ENCODE data around the gene EML4. TPM values are rescaled to one million over a fixed set of nuclear protein-coding genes. Genes with fewer than 3 reads are reported as not detected.

EML4 gene
- total and polyA plus RNA-seq, 10 of the 15 experiments (the other 5 are each of a cell fraction or from before 2014, with no cell fraction given) = 23.1 to 91.3 (median 77.4) TPM

GRCh38 chr2:42132966-42133641 lies 36.0 kb upstream of the EML4 start (continued):
- TF ChIP-seq PKNOX1 (IDR thresholded peaks at IDR 0.05) = 0 out of 2 replicates have a peak, but pooled peaks have one; percentile 13
- TF ChIP-seq SPI1 (IDR thresholded peaks at IDR 0.05; ENCODE audit: borderline replicate concordance, insufficient read depth, low read depth, low read length) = peak; percentile 26; the same call in 1 of the 2 replicates
- TF ChIP-seq NFYA (IDR thresholded peaks at IDR 0.05; ENCODE audit: borderline replicate concordance, low read depth, low read length) = no peak
- TF ChIP-seq ATF7 (IDR thresholded peaks at IDR 0.05; ENCODE audit: low read depth) = 0 out of 2 replicates have a peak, but pooled peaks have one; percentile 26
- TF ChIP-seq RCOR1 (conservative IDR thresholded peaks at IDR 0.05; ENCODE audit: low read depth, low read length) = no peak
- TF ChIP-seq E2F8 (IDR thresholded peaks at IDR 0.05; ENCODE audit: low read depth, partially characterized antibody) = no peak
- no peak for TF ChIP-seq ZNF622 (IDR thresholded peaks at IDR 0.05)
- TF ChIP-seq LARP7 (IDR thresholded peaks at IDR 0.05) = no peak
- TF ChIP-seq CREM (IDR thresholded peaks at IDR 0.05; ENCODE audit: low read depth) = no peak; the same call in 1 of the 2 replicates
- TF ChIP-seq NBN (IDR thresholded peaks at IDR 0.05) = peak; percentile 38; the same call in 1 of the 2 replicates
- TF ChIP-seq EZH2 (IDR thresholded peaks at IDR 0.05; ENCODE audit: borderline replicate concordance, control insufficient read depth, low read depth, low read length) = no peak
- TF ChIP-seq ZNF217 (IDR thresholded peaks at IDR 0.05) = no peak
- TF ChIP-seq KLF5 (IDR thresholded peaks at IDR 0.05; ENCODE audit: partially characterized antibody) = no peak
- TF ChIP-seq NRF1 (conservative IDR thresholded peaks at IDR 0.05; ENCODE audit: low read depth, low read length) = no peak
- TF ChIP-seq FOS (IDR thresholded peaks at IDR 0.05; ENCODE audit: borderline replicate concordance, extremely low read depth, insufficient read length) = no peak
- no peak for TF ChIP-seq SIX5 (IDR thresholded peaks at IDR 0.05; ENCODE audit: low read depth, low read length, severe bottlenecking)
